HCT116 (cell line): ENCODE measurements around the gene EXOC4.

Experiments
- CEBPB ChIP-seq: IDR thresholded peaks from 2 replicates; pipeline ENCODE4 v1.6.1; 2012; ENCODE audit warnings: low read depth
- EGR1 ChIP-seq: IDR thresholded peaks from 2 replicates; pipeline ENCODE4 v1.6.1; 2012; ENCODE audit warnings: low read depth
- ELF1 ChIP-seq: IDR thresholded peaks from 2 replicates; pipeline ENCODE4 v1.6.1; 2012; ENCODE audit warnings: low read depth, borderline replicate concordance
- EZH2 ChIP-seq: fragments of 200-600 bp; sonication (generic); IDR thresholded peaks from 2 replicates; pipeline ENCODE4 v1.6.1; 2017; ENCODE audit warnings: antibody characterized with exemption, mixed run types
- POLR2A ChIP-seq: IDR thresholded peaks from 2 replicates; pipeline ENCODE4 v1.7.0; 2011; ENCODE audit warnings: borderline replicate concordance; ENCODE audit not compliant: insufficient read depth, insufficient read length; ENCODE audit errors: extremely low read depth
- POLR2AphosphoS5 ChIP-seq: IDR thresholded peaks from 2 replicates; pipeline ENCODE4 v1.6.1; 2011; ENCODE audit warnings: mild to moderate bottlenecking, low read depth, low read length, moderate library complexity
- REST ChIP-seq: IDR thresholded peaks from 2 replicates; pipeline ENCODE4 v1.6.1; 2012; ENCODE audit warnings: low read depth
- TF ChIP-seq, protein P1 (sequence below), 3 experiments: fragments of 200-600 bp in 1 of 3; sonication (generic) in 1 of 3; IDR thresholded peaks in 2 of 3; conservative IDR thresholded peaks in 1 of 3; 2 replicates each; pipeline ENCODE4 v1.5.1; 2012 to 2017; ENCODE audit warnings: low read depth in 2 of 3, low read length in 2 of 3, antibody characterized with exemption in 1 of 3, borderline replicate concordance in 1 of 3, control low read depth in 1 of 3, mild to moderate bottlenecking in 1 of 3, mixed read lengths in 1 of 3, mixed run types in 1 of 3, moderate library complexity in 1 of 3; ENCODE audit not compliant: insufficient read depth in 1 of 3

DNA sequence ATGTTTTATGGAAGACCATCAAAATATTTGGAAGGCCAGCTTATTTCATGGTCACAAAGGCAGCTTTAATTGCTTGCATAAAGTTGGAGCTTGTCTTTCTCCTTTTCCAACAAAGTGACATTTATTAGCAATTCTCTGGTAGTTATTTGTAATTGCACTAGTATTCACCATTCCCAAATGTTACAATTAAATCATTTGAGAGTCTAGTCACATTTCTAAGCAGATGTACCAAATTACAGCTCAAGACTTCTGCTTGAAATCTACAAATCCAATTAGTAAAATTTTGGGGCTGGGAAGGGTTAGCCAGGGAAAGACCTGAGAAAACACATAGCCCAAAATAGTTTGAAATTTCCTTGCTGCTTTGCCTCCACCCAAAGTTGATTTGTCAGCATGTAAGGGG is 498.2 kb downstream of the EXOC4 start:
- TF ChIP-seq POLR2A (no peak), EZH2 (no peak), ELF1 (no peak), CEBPB (no peak), POLR2AphosphoS5 (no peak), REST (no peak), EGR1 (no peak)
- TF ChIP-seq, protein P1, sequence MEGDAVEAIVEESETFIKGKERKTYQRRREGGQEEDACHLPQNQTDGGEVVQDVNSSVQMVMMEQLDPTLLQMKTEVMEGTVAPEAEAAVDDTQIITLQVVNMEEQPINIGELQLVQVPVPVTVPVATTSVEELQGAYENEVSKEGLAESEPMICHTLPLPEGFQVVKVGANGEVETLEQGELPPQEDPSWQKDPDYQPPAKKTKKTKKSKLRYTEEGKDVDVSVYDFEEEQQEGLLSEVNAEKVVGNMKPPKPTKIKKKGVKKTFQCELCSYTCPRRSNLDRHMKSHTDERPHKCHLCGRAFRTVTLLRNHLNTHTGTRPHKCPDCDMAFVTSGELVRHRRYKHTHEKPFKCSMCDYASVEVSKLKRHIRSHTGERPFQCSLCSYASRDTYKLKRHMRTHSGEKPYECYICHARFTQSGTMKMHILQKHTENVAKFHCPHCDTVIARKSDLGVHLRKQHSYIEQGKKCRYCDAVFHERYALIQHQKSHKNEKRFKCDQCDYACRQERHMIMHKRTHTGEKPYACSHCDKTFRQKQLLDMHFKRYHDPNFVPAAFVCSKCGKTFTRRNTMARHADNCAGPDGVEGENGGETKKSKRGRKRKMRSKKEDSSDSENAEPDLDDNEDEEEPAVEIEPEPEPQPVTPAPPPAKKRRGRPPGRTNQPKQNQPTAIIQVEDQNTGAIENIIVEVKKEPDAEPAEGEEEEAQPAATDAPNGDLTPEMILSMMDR (IDR thresholded peaks at IDR 0.05 in 2 of 3, conservative IDR thresholded peaks at IDR 0.05 in 1 of 3; ENCODE audit: borderline replicate concordance in 1 of 3, insufficient read depth in 1 of 3, low read depth in 2 of 3, low read length in 2 of 3): no peak
